Stimulated activated CD4-positive, alpha-beta T cell treated with anti-CD3 and anti-CD28 coated beads, Interleukin-4, amount 100 ng/mL, for 24 hours (primary cell): ENCODE measurements around the gene EXO1.
"Not testable (repeated sequence)": the region's sequence is repeated elsewhere in the genome, so short reads cannot be mapped to it uniquely, and the experiment has no call there.

Experiments used
- DNase-seq: peaks from one replicate; pipeline ENCODE4 v3.0.0-alpha.2; 2020

EXO1 gene

GRCh38 chr1:241837416-241837815, 10.6 kb upstream of the EXO1 start:
- DNase-seq, result no peak

DNA sequence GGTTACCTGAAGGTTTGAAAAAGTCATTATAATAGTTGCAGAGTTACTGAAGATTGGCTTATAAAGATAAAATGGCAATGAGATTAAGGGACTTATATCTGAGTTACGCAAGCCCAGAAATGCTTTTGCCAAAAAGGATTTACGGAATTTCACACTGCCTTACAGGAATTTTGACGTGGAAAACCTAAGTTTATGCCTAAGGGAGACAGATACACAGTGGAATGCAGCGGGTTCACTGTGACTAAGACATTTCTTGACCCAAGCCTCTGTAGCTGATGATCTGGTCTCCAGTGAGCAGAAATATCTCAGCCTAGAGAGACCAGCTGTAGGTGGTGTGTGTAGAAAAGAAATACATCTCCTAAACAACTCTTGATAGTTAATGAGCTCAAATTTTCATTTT, 10.1 kb upstream of the EXO1 start:
- no peak for DNase-seq

DNA sequence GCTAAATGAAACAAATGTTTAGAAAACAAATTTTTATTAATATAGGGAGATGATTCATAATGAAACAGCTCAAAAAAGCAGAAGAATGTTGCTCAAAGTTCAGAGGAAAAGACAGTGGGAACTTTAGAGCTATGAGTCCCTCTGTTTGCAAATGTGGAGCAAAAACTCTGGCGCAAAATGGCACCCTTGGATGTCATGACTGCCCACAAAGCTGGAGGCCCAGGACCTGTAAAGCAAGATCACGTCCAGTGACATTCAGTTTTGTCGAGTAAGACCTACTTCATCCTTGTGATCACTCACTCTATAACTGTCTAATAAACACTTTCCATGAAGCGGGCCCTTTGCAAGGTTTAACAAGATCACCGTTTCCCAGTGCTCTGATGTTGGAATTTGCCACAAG, 9.1 kb upstream of the EXO1 start:
- DNase-seq, result no peak

DNA sequence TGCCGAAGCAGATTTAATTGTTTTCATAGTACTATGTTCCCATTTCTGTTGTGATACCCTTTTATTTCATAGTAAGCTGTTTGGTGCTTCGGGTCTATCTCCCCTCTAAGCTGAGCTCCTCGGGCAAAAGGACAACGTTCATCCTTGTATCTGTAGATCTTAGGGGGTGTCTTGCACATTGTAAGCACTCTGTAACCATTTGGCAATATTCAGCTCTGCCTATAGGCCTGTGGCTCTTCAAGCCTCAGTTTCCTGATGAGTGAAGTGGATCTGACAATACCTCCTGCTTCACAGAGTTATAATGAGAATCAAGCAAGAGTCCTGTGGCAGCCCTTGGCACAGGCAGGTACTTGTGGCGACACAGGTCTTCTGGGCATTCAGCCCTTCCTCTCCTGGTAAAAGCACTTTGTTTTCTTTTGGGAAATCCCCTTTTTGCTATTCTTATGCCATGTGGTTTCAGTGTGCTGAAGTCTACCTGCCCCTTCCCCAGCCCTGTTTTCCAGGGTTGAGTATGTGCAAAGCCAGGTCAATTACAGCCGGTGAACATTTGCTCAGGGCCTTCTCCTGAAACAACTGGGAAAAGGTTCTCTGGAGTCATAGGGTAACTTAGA, 8.5 kb upstream of the EXO1 start:
- no peak for DNase-seq

GRCh38 chr1:241840164-241840563, 7.8 kb upstream of the EXO1 start:
- no peak for DNase-seq

DNA sequence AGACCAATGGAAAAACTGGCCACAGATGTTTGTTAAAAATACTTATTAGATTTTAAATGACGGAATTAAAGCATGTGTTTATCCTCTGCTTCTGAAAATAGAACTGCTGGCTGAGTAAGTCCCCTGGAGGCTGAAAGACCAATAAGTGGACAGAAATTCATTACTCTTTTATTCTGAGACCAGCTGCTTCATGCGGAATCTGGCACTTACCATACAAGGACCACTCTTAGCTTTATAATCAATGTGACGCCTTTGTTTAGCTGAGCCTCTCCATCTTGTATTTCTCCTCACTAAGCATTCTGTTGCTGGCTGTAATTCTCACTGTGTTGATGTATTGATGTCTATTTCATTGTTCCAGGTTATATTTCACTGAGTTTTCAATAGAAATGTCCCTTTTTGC, 6.3 kb upstream of the EXO1 start:
- no peak for DNase-seq

DNA sequence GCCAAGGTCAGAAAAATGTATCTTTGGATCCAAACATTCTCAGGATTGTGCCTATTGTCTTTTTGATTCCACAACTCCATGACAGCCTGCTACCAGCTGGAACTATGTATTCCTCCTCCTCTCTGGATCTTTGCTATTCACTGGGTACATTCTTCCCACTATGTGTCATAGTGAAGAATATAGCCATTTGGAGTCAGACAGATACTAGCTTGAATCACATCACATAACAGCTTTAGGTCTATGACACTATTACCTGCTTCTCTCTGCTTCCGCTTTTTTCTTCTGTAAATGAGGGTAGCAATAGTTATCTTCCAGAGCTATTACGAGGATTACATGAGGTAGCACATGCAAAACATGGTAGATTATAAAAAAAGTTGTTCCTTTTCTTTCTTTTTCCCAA, 5.4 kb upstream of the EXO1 start:
- DNase-seq, result no peak

- DNase-seq, result no peak
Observed at GRCh38 chr1:241844593-241844992, 3.4 kb upstream of the EXO1 start.

DNA sequence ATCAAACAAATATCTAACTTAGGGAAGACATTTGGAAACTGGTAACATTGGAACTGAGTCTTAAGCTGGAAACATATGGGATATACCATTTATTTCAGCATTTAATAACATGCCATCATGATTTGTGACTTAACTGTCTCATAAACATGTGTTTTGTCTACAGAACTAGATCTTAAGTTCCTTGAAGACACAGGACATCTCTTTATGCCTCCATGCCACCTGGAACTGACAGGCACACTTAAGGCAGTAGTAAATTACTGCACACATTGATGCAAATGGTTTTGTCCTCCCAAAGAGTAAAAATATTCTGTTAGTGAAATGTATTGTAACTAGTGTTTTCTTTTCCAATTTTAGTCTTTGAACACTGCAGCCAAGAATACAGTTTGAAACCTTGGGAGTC, 1.6 kb upstream of the EXO1 start:
- DNase-seq, result no peak

DNA sequence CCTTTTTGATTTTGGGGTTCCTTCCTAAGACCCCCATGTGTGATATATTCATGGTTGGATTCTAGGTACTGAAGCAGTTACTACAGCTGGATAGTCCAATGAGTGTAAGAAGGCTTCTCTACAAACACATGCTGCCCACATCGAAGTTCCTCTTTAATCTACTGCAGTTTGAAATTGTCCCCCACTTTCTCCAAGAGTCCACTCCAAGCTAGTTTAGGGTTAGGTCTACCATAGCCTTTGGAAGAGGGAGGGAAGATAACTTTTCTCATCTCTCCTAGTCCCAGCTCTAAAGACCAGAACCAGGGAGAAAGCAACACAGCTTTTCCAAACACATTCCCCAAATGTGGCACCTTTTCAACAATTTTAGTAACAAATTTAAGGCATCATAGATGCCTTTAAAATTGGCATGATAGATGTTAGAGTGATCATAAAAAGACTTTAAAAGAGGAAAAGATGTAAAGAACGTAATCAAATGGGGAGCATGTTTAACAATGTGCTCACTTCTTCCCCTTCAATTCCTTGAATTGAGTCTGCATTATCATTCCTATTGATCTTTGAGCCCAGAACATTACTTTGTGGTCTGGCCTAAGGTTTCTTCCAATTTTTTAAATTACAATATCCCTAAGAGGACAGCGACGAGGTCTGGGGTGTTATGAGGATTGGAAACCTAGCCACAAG, 1.0 kb upstream of the EXO1 start:
- DNase-seq, result no peak

DNA sequence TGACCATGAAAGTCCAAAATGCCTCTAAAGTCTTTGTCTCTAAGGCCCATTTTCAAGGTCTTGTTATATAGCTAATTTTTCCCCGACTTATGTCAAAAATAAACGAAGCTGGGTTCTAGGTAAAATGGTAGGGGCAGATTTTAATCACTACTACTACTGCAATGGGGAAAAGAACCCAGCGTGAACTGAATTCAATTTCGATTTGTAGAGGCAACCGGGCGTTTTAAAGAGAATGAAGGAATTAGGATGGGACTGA, 536 bp upstream of the EXO1 start:
- no peak for DNase-seq

DNA sequence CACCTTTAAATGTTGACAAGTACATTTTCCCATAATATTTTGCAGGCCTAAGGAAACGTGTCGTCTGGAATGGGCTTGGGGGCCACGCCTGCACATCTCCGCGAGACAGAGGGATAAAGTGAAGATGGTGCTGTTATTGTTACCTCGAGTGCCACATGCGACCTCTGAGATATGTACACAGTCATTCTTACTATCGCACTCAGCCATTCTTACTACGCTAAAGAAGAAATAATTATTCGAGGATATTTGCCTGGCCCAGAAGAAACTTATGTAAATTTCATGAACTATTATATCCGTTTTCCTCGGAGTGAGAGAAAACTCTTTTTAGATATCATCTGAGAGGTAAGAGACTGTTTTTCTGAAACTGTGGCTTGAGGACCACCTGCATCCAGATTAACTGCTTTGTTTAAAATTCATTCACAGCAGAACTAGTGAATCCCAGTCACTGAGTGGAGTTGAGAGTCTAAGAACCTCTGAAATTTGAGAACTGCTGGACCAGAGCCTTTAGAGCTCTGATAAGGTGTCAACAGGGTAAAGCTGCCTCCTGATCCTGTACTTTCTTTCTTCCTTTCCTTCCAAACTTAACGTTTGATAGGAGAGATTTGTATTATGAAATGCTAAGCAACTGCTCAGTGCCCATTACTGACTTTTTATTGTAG, 811 bp downstream of the EXO1 start:
- DNase-seq, result no peak

DNA sequence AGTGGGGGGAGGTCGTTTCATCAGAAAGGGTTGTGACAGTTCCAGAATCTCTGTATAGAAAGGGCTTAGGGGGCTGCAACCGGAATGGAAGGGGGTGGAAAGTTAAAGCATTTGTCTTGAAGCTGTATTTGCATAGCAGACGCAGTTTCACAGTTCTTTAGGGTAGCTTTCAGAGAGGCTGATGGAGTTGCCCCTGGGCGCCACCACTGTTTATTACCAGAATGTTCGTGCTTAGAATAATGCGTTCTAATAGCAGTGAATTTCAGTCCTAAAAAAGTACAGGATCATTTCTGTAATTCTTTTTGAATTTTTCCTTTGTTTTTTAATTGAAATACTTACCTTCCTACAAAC, 1.3 kb downstream of the EXO1 start:
- DNase-seq, result no peak

DNA sequence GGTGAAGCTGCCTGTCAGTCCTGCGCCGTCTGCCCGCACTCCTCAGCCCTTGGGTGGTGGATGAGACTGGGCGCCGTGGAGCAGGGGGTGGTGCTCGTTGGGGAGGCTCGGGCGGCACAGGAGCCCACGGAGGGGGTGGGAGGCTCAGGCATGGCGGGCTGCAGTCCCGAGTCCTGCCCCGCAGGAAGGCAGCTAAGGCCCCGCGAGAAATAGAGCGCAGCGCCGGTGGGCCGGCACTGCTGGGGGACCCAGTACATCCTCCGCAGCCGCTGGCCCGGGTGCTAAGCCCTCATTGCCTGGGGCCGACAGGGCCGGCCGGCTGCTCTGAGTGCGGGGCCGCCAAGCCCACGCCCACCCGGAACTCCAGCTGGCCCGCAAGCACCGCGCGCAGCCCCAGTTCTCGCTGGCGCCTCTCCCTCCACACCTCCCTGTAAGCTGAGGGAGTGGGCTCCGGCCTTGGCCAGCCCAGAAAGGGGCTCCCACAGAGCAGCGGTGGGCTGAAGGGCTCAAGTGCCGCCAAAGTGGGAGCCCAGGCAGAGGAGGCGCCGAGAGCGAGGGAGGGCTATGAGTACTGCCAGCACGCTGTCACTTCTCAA, 7.6 kb downstream of the EXO1 start:
- DNase-seq, result not testable (repeated sequence)

- no peak for DNase-seq
Observed at GRCh38 chr1:241857131-241857530, 9.1 kb downstream of the EXO1 start.

DNA sequence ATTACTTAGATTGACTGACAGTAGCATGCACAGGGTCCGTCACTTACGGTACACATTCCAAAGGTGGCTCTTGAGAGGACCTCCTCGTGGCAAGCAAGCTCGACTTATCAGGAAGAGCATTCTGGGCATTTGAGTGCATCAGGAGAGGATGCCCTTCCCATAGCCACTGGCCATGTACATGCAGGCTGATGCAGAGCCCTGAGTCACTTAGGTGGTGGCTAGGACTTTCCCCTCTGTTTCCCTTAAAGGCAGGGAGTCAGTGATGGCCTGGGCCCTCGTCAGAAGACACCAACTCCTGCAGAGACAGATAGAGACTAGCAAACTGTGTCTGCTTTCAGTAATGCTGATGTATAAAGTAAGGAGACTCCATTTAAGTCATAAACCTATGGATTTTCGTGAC, 12.9 kb downstream of the EXO1 start:
- DNase-seq, result no peak

DNA sequence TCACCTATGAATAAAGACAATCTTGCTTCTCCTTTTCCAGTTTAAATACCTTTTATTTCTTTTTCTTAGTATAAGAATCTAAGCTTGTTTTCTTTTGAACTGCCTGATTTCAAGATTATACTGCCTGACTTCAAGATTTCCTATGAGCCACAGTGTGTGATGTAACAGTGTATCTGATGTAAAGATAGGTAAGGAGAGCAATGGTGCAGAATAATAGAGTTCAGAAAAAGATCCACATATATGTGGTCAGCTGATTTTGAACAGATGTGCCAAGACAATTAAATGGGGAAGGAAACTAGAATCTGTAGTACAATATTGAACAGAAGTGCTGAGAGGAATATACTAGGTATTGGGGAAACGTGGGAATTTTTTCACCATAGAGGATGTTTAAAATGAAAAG, 21.0 kb downstream of the EXO1 start:
- no peak for DNase-seq

DNA sequence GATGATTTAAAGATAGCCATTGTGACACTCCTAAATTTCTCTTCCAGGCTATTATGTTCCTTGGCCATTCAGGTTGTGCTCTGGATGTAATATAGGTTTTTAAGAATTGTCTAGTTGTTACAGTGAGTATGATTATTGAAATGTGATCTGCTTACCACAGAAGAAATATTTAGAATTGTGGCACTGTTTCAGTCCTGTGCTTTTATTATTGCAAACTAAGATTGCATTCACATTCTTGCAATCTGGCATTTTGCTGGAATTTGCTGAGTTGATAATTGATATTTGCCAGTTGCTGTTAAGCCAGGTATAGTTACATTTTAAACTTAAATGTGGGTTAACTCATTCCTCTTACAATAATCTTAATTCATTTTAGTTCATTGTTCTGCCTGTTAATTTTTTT, 22.3 kb downstream of the EXO1 start:
- no peak for DNase-seq

- DNase-seq, result no peak
Observed at GRCh38 chr1:241870746-241871430, 22.9 kb downstream of the EXO1 start.

DNA sequence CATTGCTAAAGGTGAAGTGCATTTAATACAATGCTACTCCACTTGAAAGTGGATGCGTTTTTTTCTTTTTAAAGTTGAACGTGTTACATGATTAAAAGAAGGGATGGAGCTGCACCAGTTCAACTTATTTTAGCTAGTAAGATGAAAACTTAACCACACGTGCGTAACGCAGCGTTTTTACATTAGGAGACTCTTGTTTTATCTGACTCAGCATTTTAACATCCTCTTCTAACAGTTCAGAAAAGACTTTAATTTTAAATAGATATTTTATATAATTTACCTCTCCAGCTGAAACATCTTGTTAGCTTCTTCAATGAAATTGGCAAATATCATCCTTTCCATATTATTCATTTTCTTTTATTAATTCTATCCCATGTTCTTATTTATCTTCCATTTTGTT, 33.4 kb downstream of the EXO1 start:
- no peak for DNase-seq

DNA sequence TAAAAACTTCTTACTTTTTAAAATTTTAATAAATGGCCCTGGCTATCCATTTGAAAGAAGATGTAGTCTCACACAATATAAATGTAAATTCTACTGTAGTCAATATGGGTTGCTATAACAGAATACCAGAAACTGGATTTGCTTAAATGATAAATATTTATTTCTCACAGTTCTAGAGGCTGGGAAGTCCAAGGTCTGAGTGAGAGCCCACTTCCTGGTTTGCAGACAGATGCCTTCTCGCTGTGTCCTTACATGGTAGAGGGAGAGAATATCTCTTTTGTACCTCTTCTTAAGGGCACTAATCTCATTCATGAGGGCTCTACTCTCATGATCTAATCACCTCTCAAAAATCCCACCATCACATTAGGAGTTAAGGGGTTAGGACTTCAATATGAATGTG, 35.2 kb downstream of the EXO1 start:
- DNase-seq, result no peak

DNA sequence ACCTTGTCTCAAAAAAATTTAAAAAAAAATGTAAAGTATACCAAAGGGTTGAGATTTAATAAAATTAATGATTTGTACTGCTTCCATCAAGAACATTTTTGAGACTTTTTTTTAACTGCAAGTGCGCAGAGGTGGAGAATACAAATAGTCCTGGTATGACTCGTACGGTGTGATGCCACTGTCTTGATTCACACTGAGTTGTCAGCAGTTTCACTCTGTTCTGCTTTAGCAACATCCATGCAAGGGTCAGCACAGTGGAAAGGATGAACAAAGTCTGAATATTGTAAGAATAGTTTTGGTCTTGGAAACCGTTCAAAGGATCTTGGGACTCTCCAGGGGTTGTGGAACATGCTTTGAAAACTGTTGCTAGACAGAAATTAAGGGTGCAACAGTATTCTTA, 40.2 kb downstream of the EXO1 start:
- no peak for DNase-seq

- DNase-seq, result no peak
Observed at GRCh38 chr1:241891296-241891695, 43.3 kb downstream of the EXO1 start.

- DNase-seq, result no peak
Observed at GRCh38 chr1:241894016-241894415, 46.0 kb downstream of the EXO1 start.
